PC-9 (cell line): ENCODE results near the gene RASAL2. TPM values are rescaled to one million over a fixed set of nuclear protein-coding genes. Genes with fewer than 3 reads are reported as not detected.

Experiments
- BruUV-seq: library from RNA; stranded (reverse); fragments of 400-500 nt; replicated peaks from 2 replicates; lab custom pipeline; 2021; lab: Mats Ljungman, UMichigan
- CTCF ChIA-PET: fragments of 300-600 bp; sonication (Branson Sonifier 250); formaldehyde crosslinking; loops from one replicate; lab custom pipeline; 2022; ENCODE audit warnings: antibody characterized with exemption; lab: Charles Lee
- POLR2A ChIA-PET: fragments of 300-600 bp; sonication (Branson Sonifier 250); formaldehyde crosslinking; loops from one replicate; lab custom pipeline; 2022; ENCODE audit warnings: antibody characterized with exemption; ENCODE audit not compliant: unreplicated experiment; lab: Charles Lee
- DNase-seq, 2 experiments: peaks; one replicate each; pipeline versions ENCODE4 v3.0.0 to v3.0.0-alpha.2; 2015 to 2022; ENCODE audit warnings: mixed read lengths in 1 of 2
- H2AFZ ChIP-seq: fragments of 200-600 bp; sonication (generic); 2 replicates; pipeline ENCODE4 v1.8.1; 2017; ENCODE audit warnings: antibody characterized with exemption
- H3F3A ChIP-seq: fragments of 200-600 bp; sonication (generic); 2 replicates; pipeline ENCODE4 v1.8.1; 2017; ENCODE audit warnings: antibody characterized with exemption, mild to moderate bottlenecking, low read depth; ENCODE audit not compliant: insufficient read depth
- H3K27ac ChIP-seq: fragments of 200-600 bp; sonication (generic); 2 replicates; pipeline ENCODE4 v1.6.1; 2016; ENCODE audit warnings: mixed run types
- H3K27me3 ChIP-seq: fragments of 200-600 bp; sonication (generic); 2 replicates; pipeline ENCODE4 v1.6.1; 2016; ENCODE audit warnings: low read depth, mixed run types; ENCODE audit not compliant: insufficient read depth
- H3K36me3 ChIP-seq: fragments of 200-600 bp; sonication (generic); 2 replicates; pipeline ENCODE4 v1.6.1; 2016; ENCODE audit warnings: low read depth, mixed run types
- H3K4me1 ChIP-seq: fragments of 200-600 bp; sonication (generic); replicated peaks from 2 replicates; pipeline ENCODE4 v1.6.1; 2016; ENCODE audit warnings: mixed run types; ENCODE audit not compliant: insufficient read depth
- H3K4me2 ChIP-seq: fragments of 200-600 bp; sonication (generic); 2 replicates; pipeline ENCODE4 v1.6.1; 2017; ENCODE audit warnings: mixed run types
- H3K4me3 ChIP-seq: fragments of 200-600 bp; sonication (generic); 2 replicates; pipeline ENCODE4 v1.6.1; 2016; ENCODE audit warnings: mixed run types
- H3K79me2 ChIP-seq: fragments of 200-600 bp; sonication (generic); 2 replicates; pipeline ENCODE4 v1.6.1; 2017; ENCODE audit warnings: low read depth, mixed run types
- H3K9me2 ChIP-seq: fragments of 200-600 bp; sonication (generic); 2 replicates; pipeline ENCODE4 v1.8.1; 2017; ENCODE audit warnings: mild to moderate bottlenecking; ENCODE audit not compliant: insufficient read depth
- H3K9me3 ChIP-seq: fragments of 200-600 bp; sonication (generic); 2 replicates; pipeline ENCODE4 v1.8.1; 2016; ENCODE audit warnings: low read depth; ENCODE audit not compliant: insufficient read depth
- H4K20me1 ChIP-seq: fragments of 200-600 bp; sonication (generic); 2 replicates; pipeline ENCODE4 v1.8.1; 2017; ENCODE audit not compliant: insufficient read depth
- EZH2 ChIP-seq: fragments of 200-600 bp; sonication (generic); IDR thresholded peaks from 2 replicates; pipeline ENCODE4 v1.8.0; 2017; ENCODE audit warnings: antibody characterized with exemption, low read depth
- intact Hi-C: fragments of 100-400 bp; cut with micrococcal nuclease; formaldehyde crosslinking; loops from one replicate; pipeline ENCODE4 v1.10.0; 2022; ENCODE audit not compliant: unreplicated experiment
- total RNA-seq: library from RNA; stranded (reverse); gene quantifications from 2 replicates; pipeline ENCODE4 v1.2.3, GENCODE V29; 2021
- TF ChIP-seq, protein P1 (sequence below): fragments of 200-600 bp; sonication (generic); conservative IDR thresholded peaks from 2 replicates; pipeline ENCODE4 v1.6.1; 2017; ENCODE audit warnings: mixed run types, antibody characterized with exemption, mild to moderate bottlenecking, moderate library complexity

The RASAL2 gene
- total RNA-seq, 1 experiment from 2014 or later: 54.1 TPM

DNA sequence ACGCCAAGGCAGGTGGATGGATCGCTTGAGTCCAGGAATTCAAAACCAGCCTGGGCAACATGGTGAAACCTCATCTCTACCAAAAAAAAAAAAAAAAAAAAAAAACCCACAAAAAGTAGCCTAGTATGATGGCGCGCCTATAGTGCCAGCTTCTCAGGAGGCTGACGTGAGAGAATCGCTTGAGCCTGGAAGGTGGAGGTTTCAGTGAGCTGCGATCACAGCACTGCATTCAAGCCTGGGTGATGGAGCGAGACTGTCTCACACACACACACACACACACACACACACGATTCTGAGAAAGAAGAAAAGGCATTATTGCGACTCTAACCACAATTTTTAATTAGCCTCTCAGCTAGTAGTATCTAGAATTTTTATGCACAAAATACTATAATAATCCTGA lies 86.5 kb downstream of the RASAL2 start:
- Histone ChIP-seq H4K20me1 (0 out of 2 replicates have a peak, but pooled peaks cover 4% of the 10 kb centered on the region), H3K27ac (no peak overlapping the region), H3K4me3 (no peak overlapping the region), H3K9me3 (no peaks in the 10 kb centered on the region), H3K79me2 (peaks cover 74% of the 10 kb centered on the region), H3K4me2 (no peak overlapping the region), H3K27me3 (no peaks in the 10 kb centered on the region), H3K36me3 (no peaks in the 10 kb centered on the region), H3K4me1 (no peaks in the 10 kb centered on the region), H2AFZ (no peak overlapping the region), H3K9me2 (no peaks in the 10 kb centered on the region), H3F3A (no peaks in the 10 kb centered on the region; the same call in none of the 2 replicates)
- intact Hi-C loops: no loop called here
- BruUV-seq: no TSS peak
- POLR2A ChIA-PET: no interaction called here
- TF ChIP-seq EZH2: no peak
- TF ChIP-seq, protein P1, sequence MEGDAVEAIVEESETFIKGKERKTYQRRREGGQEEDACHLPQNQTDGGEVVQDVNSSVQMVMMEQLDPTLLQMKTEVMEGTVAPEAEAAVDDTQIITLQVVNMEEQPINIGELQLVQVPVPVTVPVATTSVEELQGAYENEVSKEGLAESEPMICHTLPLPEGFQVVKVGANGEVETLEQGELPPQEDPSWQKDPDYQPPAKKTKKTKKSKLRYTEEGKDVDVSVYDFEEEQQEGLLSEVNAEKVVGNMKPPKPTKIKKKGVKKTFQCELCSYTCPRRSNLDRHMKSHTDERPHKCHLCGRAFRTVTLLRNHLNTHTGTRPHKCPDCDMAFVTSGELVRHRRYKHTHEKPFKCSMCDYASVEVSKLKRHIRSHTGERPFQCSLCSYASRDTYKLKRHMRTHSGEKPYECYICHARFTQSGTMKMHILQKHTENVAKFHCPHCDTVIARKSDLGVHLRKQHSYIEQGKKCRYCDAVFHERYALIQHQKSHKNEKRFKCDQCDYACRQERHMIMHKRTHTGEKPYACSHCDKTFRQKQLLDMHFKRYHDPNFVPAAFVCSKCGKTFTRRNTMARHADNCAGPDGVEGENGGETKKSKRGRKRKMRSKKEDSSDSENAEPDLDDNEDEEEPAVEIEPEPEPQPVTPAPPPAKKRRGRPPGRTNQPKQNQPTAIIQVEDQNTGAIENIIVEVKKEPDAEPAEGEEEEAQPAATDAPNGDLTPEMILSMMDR: no peak
- DNase-seq: no peak
- CTCF ChIA-PET: interaction anchor here (0.6 kb wide), 1 partner anchor 17 kb away, joined by 11 read pairs; no protein-coding TSS in a partner anchor

DNA sequence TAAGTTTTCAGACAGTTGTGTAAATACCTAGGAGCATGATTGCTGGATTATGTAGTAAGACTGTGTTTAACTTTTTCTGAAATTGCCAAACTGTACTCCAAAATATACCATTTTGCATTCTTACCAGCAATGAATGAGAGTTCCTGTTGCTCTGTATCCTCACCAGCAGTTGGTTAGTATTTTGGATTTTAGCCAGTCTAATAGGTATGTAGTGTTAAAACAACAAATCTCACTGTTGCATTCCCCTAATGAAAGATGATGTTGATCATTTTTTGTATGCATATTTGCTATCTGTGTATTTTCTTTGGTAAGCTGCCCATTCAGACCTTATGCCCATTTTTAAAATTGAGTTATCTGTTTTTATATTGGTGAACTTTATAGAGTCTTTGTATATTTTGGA lies 89.9 kb downstream of the RASAL2 start:
- intact Hi-C loops: no loop called here
- POLR2A ChIA-PET: no interaction called here
- BruUV-seq: no TSS peak

DNA sequence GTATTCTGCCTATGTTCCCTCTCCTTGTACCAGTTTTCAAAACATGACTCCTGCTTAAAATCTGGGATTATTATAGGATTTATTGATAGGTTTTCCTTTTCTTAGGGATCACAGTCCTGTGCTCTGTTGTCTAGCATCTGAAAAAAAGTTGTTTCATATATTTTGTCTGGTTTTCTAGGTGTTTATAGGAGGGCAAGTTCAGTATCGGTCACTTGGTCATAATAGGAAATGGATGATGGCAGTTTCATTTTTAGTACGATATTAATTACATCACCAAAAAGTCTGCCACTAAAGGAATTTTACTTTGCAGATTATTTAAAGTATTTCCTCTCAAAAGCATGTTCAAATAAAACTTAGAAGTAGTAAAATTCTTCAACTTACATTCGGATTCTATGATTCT lies 94.4 kb downstream of the RASAL2 start:
- DNase-seq: no peak
- TF ChIP-seq, protein P1: no peak
- no peak for TF ChIP-seq EZH2
- intact Hi-C loops: no loop called here
- Histone ChIP-seq H3K27ac (no peak overlapping the region), H3K27me3 (no peaks in the 10 kb centered on the region), H3K9me3 (peaks cover 3% of the 10 kb centered on the region; the same call in 1 of the 2 replicates), H3K9me2 (no peaks in the 10 kb centered on the region), H3K4me2 (no peak overlapping the region), H4K20me1 (no peaks in the 10 kb centered on the region), H3F3A (peaks cover 10% of the 10 kb centered on the region; the same call in 1 of the 2 replicates), H3K4me1 (peaks cover 8% of the 10 kb centered on the region; the same call in 1 of the 2 replicates), H3K79me2 (peaks cover 77% of the 10 kb centered on the region), H3K4me3 (no peak overlapping the region), H3K36me3 (no peaks in the 10 kb centered on the region), H2AFZ (no peak overlapping the region)
- POLR2A ChIA-PET: no interaction called here
- no TSS peak for BruUV-seq
- CTCF ChIA-PET: no interaction called here

More for the DNA sequence above, 89.9 kb downstream of the RASAL2 start:
- no peak for DNase-seq
- H4K20me1 ChIP-seq: 0 out of 2 replicates have a peak, but pooled peaks cover 4% of the 10 kb centered on the region
- no peak overlapping the region for H3K27ac ChIP-seq
- no peaks in the 10 kb centered on the region; the same call in none of the 2 replicates for H3F3A ChIP-seq
- H3K27me3 ChIP-seq: no peaks in the 10 kb centered on the region
- H3K9me2 ChIP-seq: no peaks in the 10 kb centered on the region
- no peak for TF ChIP-seq EZH2
- TF ChIP-seq, protein P1: no peak
- no peak overlapping the region for H2AFZ ChIP-seq
- no peak overlapping the region for H3K4me2 ChIP-seq
- H3K79me2 ChIP-seq: peaks cover 72% of the 10 kb centered on the region
- peaks cover 3% of the 10 kb centered on the region; the same call in 1 of the 2 replicates for H3K9me3 ChIP-seq
- no peak overlapping the region for H3K4me3 ChIP-seq
- CTCF ChIA-PET: no interaction called here
- H3K4me1 ChIP-seq: no peaks in the 10 kb centered on the region
- no peaks in the 10 kb centered on the region for H3K36me3 ChIP-seq
